Subcutaneous adipose tissue (tissue), 4 donors: Measurements from ENCODE around the gene MYL2. TPM values are rescaled to one million over a fixed set of nuclear protein-coding genes. Genes with fewer than 3 reads are reported as not detected.

Experiments used
- CTCF ChIP-seq: fragments of 450-650 bp; IDR thresholded peaks from one replicate; pipeline ENCODE4 v1.5.1; 2016; ENCODE audit warnings: low read depth, mild to moderate bottlenecking, control low read depth, antibody characterized with exemption, moderate library complexity
- total RNA-seq, 4 donors: library from RNA; depleted of rRNA; stranded (reverse); fragments of >200 nt; gene quantifications; one replicate each; pipeline ENCODE4 v1.1.0, GENCODE V29; 2016

MYL2 gene
- total RNA-seq, 4 donors from 2014 or later: not detected

- TF ChIP-seq CTCF: no peak
Measured at GRCh38 chr12:110943373-110943772, 23.0 kb upstream of the MYL2 start.

GRCh38 chr12:110941391-110941790, 21.0 kb upstream of the MYL2 start:
- TF ChIP-seq CTCF: no peak

- no peak for TF ChIP-seq CTCF
Measured at GRCh38 chr12:110940933-110941332, 20.6 kb upstream of the MYL2 start.

GRCh38 chr12:110940296-110940695, 19.9 kb upstream of the MYL2 start:
- no peak for TF ChIP-seq CTCF

GRCh38 chr12:110937104-110937641, 16.8 kb upstream of the MYL2 start:
- no peak for TF ChIP-seq CTCF

- no peak for TF ChIP-seq CTCF
Measured at GRCh38 chr12:110936367-110937103, 16.2 kb upstream of the MYL2 start.

- no peak for TF ChIP-seq CTCF
Measured at GRCh38 chr12:110935588-110935987, 15.2 kb upstream of the MYL2 start.
